Peyer's patch (tissue), 4 donors: ENCODE data around the gene HEY2.

Experiments
- CTCF ChIP-seq, 6 experiments: fragments of 450-650 bp in 4 of 6; fragments of 200-600 bp in 2 of 6; sonication (generic) in 1 of 6; IDR thresholded peaks; one replicate each; pipeline ENCODE4 v1.5.1; 2017 to 2019; ENCODE audit warnings: antibody characterized with exemption in 6 of 6, mild to moderate bottlenecking in 3 of 6, moderate library complexity in 1 of 6
- POLR2A ChIP-seq, 2 donors: fragments of 450-650 bp; IDR thresholded peaks; one replicate each; pipeline ENCODE4 v1.5.1; 2017; ENCODE audit warnings: antibody characterized with exemption in 2 of 2, mild to moderate bottlenecking in 2 of 2, moderate library complexity in 2 of 2

GRCh38 chr6:125790358-125791150 is 41.1 kb downstream of the HEY2 start, which contains the start of gene NCOA7:
- TF ChIP-seq CTCF (IDR thresholded peaks at IDR 0.05) = peak in 2 of 6 experiments; percentile 16 to 24
- peak; percentile 83 to 91 for TF ChIP-seq POLR2A (IDR thresholded peaks at IDR 0.05)
